GM13976 (cell line): ENCODE results near the gene MALT1.

ENCODE experiments used
- DNase-seq: peaks from one replicate; pipeline ENCODE4 v3.0.0; 2012; ENCODE audit warnings: low spot score
- in situ Hi-C: fragments of 300-500 bp; cut with MboI; formaldehyde crosslinking; loops from one replicate; pipeline ENCODE4 v1.12.0; 2022; ENCODE audit warnings: low sequenced_read_pairs, mixed read lengths, inconsistent platforms; ENCODE audit not compliant: unreplicated experiment
- TF ChIP-seq, protein P1 (sequence below): IDR thresholded peaks from 2 replicates; pipeline ENCODE4 v1.5.1; 2012; ENCODE audit warnings: borderline replicate concordance, mild to moderate bottlenecking; ENCODE audit not compliant: insufficient read depth; ENCODE audit errors: extremely low read depth, missing control alignments, control extremely low read depth

The MALT1 gene

GRCh38 chr18:58777471-58777870, 106.2 kb downstream of the MALT1 start:
- in situ Hi-C loops = no loop called here
- no peak for DNase-seq
- TF ChIP-seq, protein P1, sequence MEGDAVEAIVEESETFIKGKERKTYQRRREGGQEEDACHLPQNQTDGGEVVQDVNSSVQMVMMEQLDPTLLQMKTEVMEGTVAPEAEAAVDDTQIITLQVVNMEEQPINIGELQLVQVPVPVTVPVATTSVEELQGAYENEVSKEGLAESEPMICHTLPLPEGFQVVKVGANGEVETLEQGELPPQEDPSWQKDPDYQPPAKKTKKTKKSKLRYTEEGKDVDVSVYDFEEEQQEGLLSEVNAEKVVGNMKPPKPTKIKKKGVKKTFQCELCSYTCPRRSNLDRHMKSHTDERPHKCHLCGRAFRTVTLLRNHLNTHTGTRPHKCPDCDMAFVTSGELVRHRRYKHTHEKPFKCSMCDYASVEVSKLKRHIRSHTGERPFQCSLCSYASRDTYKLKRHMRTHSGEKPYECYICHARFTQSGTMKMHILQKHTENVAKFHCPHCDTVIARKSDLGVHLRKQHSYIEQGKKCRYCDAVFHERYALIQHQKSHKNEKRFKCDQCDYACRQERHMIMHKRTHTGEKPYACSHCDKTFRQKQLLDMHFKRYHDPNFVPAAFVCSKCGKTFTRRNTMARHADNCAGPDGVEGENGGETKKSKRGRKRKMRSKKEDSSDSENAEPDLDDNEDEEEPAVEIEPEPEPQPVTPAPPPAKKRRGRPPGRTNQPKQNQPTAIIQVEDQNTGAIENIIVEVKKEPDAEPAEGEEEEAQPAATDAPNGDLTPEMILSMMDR = no peak

DNA sequence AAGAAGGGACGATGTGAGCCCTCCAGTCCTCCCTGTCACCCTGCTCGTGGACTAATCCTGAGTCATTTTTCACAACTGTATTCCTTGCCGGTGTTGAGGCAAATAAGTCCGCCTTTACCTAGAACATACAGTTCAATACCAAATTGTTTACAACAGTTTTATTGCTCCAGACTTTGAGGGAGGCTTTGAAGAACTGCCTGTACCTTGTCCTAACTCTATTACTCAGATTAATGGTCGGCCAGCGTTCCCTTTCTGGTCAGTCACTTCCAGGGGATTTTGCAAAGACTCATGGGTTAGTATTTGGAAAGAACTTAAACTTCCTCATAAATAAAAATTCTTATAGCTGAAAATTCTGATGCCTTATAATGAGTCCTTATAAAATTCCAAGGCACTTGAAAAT, 108.3 kb downstream of the MALT1 start:
- TF ChIP-seq, protein P1 = no peak
- in situ Hi-C loops = no loop called here
- no peak for DNase-seq

GRCh38 chr18:58780045-58780444, 108.8 kb downstream of the MALT1 start:
- in situ Hi-C loops = no loop called here
- no peak for DNase-seq
- TF ChIP-seq, protein P1 = no peak

- in situ Hi-C loops = no loop called here
- DNase-seq = peak; percentile 78
- TF ChIP-seq, protein P1 = peak; percentile 75
Observed at GRCh38 chr18:58781627-58782194, 110.4 kb downstream of the MALT1 start.

DNA sequence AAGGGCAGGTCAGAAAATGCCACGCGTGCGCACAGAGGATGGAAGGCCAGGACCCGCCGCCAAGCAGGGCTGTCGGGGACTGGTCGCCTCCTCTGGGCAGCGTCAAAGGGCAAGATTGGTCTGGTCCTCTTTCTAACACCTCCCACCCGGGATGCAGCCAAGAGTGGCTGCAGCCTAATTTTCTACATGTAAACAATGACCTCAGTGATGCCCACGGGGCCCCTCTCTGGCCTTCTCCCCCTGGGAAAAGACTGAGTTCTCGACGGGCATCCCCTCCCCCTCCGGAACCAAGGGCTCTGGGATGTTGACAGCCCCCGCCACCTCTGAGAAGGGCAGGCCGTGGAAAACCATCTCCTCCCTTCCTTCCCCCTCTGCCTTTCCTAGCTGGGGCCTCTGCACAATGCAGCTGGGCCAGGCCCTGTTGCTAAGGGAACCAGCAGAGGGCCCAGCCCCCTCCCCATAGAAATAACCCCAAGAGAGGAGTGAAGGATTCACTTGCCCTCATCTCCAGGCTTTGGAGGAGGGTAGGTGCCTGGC, 113.4 kb downstream of the MALT1 start:
- in situ Hi-C loops = loop anchor here (5.0 kb wide), 1 partner anchor 278 kb away; no protein-coding TSS in a partner anchor
- no peak for DNase-seq
- TF ChIP-seq, protein P1 = no peak

DNA sequence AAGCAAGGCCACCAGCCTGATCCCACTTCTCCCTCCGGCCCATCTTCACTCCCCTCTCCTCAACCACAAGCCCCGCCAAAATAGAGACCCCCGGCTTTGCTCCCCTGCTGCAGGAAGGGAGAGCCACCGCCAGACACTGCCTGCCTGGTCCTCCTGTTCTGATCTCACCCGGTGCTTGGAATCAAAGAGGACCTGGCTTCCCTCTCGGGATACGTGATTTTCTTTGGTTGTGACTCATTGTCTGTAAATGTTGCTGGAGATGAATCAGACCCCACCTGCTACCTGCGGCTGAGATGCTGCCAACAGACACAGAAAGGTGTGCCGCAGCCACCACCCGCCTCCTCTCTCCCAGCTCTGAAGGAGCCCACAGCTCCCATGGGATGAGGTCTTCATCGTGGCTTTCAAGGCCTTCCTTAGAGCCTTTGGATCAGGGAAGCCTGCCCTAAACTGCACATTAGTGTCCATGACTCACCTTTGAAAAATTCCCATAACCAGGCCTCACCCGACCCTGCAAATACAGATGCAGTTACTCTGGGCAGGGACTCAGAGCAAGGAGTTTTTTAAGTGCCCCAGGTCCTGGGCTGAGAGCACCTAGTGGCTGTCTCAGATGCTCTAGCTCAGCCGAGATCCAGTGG, 114.0 kb downstream of the MALT1 start:
- TF ChIP-seq, protein P1 = no peak

More for the DNA sequence above, 114.0 kb downstream of the MALT1 start:
- no peak for DNase-seq
- in situ Hi-C loops = loop anchor here (5.0 kb wide), 1 partner anchor 277 kb away; no protein-coding TSS in a partner anchor
